ENCODE results near the gene ITPA.
"Not testable (repeated sequence)": the region's sequence is repeated elsewhere in the genome, so short reads cannot be mapped to it uniquely, and the experiment has no call there.

Gene ITPA

DNA sequence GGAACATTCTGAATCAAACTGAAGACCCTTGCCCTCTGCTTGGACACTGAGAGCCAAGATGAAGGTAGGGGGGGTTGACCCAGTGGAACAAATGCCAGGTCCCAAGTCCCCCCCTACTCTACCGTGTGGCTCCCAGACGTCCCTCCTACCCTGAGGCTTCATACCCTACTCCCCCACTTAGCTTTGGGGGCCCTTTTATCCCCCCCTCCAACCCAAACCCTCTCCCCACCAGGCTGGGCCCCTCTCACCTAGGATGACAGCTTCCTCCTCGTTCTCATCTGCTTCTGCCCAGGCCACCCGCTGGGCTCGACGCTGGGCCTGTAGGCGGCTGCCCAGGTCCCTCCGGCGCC, 6.4 kb upstream of the ITPA start:
- DNase-seq (ENCODE audit: low spot score): no peak

DNA sequence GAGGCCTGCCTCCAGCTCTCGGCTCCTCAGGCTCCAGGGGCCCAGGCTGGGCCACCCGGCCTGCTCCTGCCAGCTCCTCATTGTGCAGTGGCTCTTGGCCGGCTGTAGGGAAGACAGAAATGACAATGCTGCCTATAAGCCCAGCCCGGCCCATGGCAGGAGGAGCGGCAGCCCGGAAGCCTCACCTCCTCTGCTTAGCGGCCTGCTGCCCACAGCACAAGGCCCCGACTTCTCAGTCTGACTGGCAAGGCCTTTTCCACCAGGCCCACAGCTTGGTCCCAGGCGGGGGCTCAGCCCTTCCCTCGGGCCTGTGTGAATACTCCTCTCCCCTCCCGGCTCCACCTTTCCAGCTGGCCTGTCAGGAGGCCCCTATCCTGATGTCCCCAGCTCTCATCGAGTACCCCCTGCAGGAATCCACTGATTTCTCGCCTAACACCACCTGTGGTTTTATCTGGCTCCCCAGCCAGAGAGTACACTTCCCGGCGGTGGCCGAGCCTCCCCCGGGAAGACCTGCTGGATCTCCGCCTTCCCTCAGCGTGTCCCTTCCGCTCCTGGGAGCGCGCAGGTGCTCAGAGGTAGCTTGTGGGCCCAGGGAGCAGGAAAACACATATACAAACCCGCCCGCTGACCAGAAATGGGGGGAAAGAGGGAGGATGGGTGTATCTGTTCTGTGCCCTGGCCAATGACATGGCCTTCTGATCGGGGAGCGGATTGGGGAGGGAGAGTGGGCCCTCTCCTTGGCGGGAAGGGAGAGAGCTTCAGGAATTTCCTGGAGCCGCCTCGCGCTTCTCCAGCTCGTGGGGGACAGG, 5.8 kb upstream of the ITPA start:
- peak; percentile 51 for DNase-seq (ENCODE audit: low spot score)

- DNase-seq (ENCODE audit: low spot score): peak; percentile 89
Observed at GRCh38 chr20:3204124-3204794, 5.0 kb upstream of the ITPA start, which contains the start of gene DDRGK1. TSS of gene DDRGK1 (minus strand) at chr20:3204682. CDS start at chr20:3204627, 55 bp downstream.

DNA sequence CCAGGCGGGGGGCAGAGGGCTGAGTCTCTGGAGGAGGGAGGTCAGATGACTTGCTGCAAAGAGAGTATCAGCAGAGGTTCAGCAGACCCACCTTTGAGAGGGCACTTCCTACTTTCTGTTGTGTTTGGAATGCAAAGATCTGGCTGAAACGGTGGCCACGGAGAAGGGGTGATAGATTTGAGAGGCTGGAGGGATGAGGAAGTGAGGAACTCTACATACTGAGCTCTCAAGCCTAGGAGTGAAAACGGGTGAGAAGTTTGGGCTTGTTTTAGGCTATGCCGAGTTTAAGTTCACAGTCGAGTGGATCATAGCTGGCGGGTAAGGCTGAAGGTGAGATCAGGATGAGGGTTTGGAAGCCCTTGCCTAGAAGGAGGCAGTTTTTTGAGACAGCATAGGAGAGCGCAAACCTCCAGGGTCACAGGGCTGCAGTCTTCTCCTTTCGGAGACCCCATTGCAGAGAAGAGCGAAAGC, 477 bp upstream of the ITPA start:
- DNase-seq (ENCODE audit: low spot score): peak; percentile 28

DNA sequence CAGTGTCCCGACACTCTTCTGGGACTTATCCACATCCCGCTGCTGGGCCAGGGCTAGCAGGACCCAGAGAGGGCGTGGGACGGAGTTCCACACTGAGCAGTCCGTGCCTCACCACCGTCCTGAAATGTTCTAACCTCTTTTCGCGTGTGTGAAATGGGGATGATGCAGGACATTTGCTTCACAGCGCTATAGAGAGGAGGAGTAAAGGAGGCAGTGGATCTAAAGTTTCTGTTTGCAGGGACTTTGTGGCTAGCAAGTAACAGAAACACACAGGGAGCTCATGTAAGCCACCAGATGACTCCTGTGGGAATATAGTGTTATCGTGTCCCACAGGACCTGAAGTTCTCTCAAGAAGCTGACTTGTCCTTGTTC, 634 bp downstream of the ITPA start:
- DNase-seq (ENCODE audit: low spot score): no peak

DNA sequence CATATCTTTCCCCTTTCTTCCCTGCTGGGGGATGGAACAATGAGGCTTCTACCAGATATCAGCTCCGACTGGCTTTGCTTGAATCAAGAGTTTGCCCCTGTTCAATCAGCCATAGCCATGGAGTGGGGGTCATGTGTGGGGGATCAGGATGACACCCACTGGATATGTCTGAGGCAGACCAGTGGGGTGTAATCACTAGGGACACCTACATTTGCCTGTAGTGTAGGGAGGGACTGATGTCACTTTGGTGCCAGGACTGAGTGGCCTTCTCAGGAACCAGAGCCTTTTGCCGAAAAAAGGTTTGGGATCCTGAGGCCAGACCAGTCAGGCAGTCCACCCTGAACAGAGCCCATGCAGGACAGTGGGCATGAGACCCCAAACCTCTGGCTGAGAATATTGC, 1.0 kb downstream of the ITPA start:
- no peak for DNase-seq (ENCODE audit: low spot score)

GRCh38 chr20:3213226-3213625, 3.9 kb downstream of the ITPA start:
- DNase-seq (ENCODE audit: low spot score): no peak

DNA sequence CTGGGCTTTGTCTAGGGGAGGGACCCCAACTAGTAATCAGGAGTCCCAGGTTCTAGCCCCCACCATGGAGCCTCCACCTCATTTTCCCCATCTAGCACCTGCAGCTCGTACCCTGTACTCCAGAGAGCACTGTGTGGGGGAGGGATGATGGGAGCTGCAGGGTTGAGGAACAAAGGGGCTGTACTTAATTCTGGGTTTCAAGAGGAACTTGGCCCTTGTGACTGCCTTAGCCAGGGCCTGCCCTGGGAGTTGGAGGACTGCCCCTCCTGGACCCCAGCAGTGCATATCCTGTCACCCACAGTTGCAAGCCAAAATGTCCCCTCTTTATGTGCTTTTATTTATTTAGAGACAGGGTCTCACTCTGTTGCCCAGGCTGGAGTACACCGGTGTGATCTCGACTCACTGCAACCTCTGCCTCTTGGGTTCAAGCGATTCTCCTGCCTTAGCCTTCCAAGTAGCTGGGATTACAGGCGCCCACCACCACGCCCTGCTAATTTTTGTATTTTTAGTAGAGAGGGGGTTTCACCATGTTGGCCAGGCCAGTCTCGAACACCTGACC, 6.1 kb downstream of the ITPA start:
- DNase-seq (ENCODE audit: low spot score): not testable (repeated sequence)

DNA sequence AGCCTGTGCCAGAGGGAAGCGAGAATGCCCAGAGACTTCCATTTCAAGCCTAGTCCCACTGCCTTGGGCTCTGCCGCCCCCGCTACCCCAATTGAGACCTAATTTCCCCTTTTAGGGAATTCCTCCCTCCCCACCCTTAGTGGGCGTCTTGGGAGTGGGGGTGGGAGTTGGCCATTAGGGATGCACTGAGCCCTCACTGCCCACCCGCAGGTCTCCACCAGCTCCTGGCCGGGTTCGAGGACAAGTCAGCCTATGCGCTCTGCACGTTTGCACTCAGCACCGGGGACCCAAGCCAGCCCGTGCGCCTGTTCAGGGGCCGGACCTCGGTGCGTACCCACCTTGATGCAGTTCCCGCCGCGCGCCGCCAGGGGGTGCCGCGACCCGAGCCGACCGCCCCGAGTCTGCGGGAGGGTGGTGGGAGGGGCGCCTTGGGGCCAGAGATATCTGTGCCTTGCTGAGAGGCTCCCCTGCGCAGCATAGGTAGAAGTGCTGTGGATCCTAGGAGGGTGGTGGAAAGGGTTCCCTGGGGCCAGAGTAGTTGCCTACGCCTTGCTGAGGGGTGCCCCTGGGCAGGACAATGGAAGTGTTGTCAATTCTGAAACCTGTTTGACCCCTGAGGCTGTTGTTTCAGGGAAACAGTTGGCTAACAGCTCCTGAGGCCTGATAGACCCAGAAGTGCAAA, 9.2 kb downstream of the ITPA start:
- peak; percentile 47 for DNase-seq (ENCODE audit: low spot score)

- DNase-seq (ENCODE audit: low spot score): no peak
Observed at GRCh38 chr20:3221398-3222226, 12.3 kb downstream of the ITPA start.

DNA sequence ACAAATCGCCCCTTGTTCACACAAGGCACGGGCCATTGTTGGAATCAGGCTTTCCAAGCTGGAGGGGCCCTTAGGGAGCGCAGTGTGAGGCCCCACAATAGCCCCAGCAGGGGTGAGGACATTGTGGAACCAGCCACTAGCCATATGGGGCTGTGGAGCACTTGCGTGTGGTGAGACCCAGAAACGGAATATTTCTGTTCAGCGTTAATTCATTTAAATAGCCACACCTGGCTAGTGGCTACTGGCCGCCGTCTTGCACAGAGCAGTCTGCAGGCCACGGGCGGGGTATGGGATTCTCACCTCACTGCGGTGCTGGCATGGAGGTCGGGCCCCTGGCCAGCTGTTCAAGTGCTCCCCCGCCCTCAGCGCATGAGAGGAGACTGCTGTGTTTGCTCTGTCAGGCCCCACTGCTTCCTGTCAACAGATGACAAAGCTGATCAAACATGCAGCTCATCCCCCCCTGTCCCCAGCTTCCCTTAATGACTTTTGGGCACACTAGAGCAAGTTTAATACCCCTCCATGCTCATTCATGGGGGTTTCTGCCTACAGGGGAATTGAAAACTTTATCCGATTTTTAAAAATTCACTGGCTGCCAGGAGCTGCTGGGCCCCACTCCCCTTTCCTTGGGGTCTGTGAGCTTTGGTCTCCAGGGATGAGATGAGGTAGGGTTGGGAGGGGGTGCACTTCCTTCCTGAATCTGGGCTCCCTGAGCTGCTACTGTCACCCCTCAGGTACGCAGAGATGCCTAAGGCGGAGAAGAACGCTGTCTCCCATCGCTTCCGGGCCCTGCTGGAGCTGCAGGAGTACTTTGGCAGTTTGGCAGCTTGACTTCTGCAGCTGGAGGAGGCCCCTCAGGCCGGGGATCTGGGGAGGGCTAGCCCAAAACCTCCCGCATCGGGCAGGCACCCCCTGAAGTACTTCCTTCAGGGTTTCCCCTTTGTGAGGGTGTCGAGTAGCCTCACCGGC, 13.6 kb downstream of the ITPA start:
- no peak for DNase-seq (ENCODE audit: low spot score)

DNA sequence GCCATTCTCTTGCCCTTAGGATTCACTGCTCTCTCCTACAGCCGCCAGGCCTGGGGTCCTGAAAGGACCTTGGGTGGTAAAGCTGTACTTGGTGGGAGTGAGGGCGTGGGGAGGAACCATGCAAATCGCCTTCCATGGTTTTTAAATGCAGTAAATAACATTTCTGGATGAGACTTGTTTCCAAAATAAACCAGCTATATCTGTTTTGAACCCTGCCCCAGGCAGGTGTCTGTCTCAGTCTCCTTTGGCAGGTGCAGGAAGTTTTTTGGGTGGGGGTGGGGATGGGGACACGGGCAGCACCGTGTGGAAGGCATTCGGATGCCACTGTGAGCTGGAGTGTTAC, 14.3 kb downstream of the ITPA start:
- no peak for DNase-seq (ENCODE audit: low spot score)

DNA sequence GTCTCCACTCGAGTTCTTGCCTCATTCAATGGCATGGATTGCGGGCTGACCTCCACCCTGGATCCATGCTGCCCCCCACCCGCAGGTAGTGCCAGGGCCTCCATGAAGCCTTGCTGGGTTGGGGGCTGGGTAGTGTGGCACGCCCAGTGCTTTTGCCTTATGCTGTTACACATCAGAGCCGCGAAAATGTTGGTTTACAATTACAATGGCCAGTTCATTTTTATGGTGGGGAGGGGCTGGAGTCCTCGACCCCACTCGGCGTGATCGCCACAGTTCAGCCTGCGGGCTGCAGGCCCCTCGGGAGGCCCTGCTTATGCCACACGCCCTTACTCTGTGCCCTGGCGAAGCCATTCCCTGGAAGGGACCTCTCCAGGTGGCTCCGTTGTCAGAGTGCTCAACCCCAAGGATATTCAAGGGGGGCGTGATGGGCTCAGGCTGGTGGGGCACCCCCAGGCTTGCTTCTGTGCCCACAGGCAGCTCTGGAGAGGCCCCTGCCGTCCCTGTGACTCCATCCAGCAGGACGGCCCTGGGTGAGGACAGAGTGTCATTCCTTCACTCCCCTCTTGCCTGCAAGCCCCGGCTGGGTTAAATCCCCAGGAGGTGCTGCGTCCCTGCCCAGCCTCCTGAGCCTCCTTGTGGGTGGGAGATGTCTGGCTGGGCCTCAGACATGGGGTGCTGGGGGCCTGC, 14.8 kb downstream of the ITPA start:
- DNase-seq (ENCODE audit: low spot score): no peak

- no peak for DNase-seq (ENCODE audit: low spot score)
Observed at GRCh38 chr20:3224681-3225421, 15.6 kb downstream of the ITPA start.

DNA sequence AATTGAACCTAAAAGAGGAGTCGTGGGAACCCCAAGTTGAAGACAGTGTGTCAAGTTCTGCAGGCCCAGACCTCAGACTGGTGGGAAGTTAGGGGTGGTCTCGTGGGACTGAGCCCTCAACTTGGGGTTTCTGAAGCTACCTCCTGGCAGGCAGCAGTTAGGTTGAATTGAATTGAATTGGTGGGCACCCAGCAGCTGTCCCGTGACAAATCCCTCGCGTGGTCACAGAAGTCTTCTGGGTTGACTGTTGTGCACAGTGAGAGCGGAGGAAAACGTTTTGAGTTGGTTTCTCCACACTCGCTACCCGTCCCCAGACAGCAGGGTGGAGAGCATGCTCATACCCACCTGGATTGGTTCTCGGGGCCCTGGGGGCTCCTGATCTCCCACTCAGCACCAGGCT, 16.8 kb downstream of the ITPA start:
- no peak for DNase-seq (ENCODE audit: low spot score)

- no peak for DNase-seq (ENCODE audit: low spot score)
Observed at GRCh38 chr20:3226864-3227263, 17.6 kb downstream of the ITPA start.

DNA sequence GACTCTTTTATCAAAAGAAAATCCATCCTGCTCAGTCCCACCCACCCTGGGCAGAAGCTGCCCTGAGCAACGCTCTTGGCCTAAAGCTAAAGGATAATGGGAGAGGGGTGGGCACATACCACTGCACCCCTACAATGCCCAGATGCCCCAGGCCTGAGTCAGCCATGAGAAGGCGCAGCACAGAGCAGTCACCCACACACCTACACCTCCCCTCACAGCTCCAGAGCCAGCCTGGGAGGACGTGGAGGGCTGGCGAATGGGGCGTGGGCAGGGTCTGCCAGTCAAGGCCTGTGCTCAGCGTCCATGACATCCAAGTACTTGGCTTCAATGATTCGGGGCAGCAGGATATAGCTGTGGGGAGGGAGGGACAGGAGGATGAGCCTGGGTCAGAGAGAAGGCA, 18.2 kb downstream of the ITPA start:
- DNase-seq (ENCODE audit: low spot score): no peak

GRCh38 chr20:3227936-3228749, 18.8 kb downstream of the ITPA start:
- no peak for DNase-seq (ENCODE audit: low spot score)

GRCh38 chr20:3228750-3229032, 19.4 kb downstream of the ITPA start:
- DNase-seq (ENCODE audit: low spot score): no peak

Data from cerebellar cortex (tissue), 1 donor.